PFSK-1 (cell line): ENCODE measurements around the gene DDX46.

Experiments used
- FOXP2 ChIP-seq: optimal IDR thresholded peaks from 2 replicates; pipeline ENCODE3; 2011; ENCODE audit warnings: borderline replicate concordance, control low read depth, inconsistent platforms; ENCODE audit not compliant: insufficient read depth; ENCODE audit errors: extremely low read length, extremely low read depth
- POLR2AphosphoS5 ChIP-seq: IDR thresholded peaks from 2 replicates; pipeline ENCODE4 v1.6.1; 2012; ENCODE audit warnings: low read depth, mild to moderate bottlenecking, control low read depth, low read length, moderate library complexity
- REST ChIP-seq, 2 experiments: IDR thresholded peaks; 2 replicates each; pipeline versions ENCODE4 v1.6.1 to v1.8.0; 2011 to 2012; ENCODE audit warnings: low read depth in 2 of 2, low read length in 2 of 2, control low read depth in 1 of 2, inconsistent platforms in 1 of 2, mild to moderate bottlenecking in 1 of 2, moderate library complexity in 1 of 2; ENCODE audit not compliant: insufficient read depth in 1 of 2
- SIN3A ChIP-seq: IDR thresholded peaks from 2 replicates; pipeline ENCODE4 v1.6.1; 2012; ENCODE audit warnings: mild to moderate bottlenecking, low read length, moderate library complexity, borderline replicate concordance; ENCODE audit not compliant: insufficient read depth
- TAF1 ChIP-seq: IDR thresholded peaks from 2 replicates; pipeline ENCODE4 v1.6.1; 2012; ENCODE audit warnings: low read length, control low read depth, borderline replicate concordance; ENCODE audit not compliant: insufficient read depth

The DDX46 gene

DNA sequence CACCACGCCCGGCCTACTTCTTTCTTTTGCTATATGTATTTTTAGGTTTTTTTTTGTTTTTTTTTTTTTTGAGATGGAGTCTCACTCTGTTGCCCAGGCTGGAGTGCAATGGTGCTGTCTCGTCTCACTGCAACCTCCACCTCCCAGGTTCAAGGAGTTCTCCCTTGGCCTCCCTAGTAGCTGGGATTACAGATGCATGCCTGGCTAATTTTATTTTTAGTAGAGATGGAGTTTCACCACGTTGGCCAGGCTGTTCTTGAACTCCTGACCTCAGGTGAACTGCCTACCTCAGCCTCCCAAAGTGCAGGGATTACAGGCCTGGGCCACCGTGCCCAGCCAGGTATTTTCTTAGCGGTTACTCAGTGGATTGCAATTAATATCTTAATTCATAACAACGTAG is 63.3 kb downstream of the DDX46 start:
- TF ChIP-seq REST (IDR thresholded peaks at IDR 0.05; ENCODE audit: insufficient read depth in 1 of 2, low read depth in 2 of 2, low read length in 2 of 2) (no peak), TAF1 (no peak), FOXP2 (no peak), POLR2AphosphoS5 (no peak), SIN3A (no peak)

DNA sequence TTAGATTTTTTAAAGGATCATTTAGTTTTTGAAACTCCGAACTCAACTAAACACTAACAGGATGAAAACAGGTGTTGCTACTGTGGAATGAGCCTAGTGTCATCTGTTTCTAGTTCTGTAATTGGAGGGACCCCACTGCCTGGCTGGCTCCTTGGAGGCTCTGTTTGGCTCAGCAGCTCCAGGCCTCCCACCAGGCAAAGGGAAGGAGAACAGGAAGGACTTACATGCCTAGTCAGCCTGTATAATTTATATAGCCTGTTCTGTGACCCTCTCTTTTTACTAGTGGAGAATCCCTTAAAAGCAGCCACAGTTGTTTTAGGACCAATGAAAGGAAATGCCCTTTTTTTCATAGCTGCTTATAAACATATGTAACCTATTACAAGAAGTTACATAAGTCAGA is 66.1 kb downstream of the DDX46 start:
- TF ChIP-seq REST (IDR thresholded peaks at IDR 0.05; ENCODE audit: insufficient read depth in 1 of 2, low read depth in 2 of 2, low read length in 2 of 2) (no peak), TAF1 (no peak), FOXP2 (no peak), SIN3A (no peak)

DNA sequence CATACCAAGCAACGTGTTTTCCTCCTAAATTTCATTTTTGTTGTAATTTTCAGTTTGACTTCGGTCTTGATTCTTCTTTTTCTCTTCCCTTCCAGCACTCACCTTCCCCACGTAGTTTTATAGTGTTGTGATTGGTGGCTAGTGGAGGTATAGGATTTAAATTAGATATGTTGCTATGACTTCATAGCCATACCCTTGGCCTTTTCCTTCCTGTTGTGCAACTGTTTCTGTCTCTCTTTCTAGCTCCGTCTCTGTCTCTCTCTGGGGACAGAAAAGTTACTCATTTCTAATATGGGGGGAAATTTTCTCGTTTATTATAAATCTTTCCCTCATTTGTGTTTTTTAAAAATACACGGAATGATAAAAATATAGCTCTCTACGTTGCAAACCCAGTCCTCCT is 66.6 kb downstream of the DDX46 start:
- TF ChIP-seq SIN3A (no peak), FOXP2 (no peak), POLR2AphosphoS5 (no peak), TAF1 (no peak), REST (IDR thresholded peaks at IDR 0.05; ENCODE audit: insufficient read depth in 1 of 2, low read depth in 2 of 2, low read length in 2 of 2) (no peak)

DNA sequence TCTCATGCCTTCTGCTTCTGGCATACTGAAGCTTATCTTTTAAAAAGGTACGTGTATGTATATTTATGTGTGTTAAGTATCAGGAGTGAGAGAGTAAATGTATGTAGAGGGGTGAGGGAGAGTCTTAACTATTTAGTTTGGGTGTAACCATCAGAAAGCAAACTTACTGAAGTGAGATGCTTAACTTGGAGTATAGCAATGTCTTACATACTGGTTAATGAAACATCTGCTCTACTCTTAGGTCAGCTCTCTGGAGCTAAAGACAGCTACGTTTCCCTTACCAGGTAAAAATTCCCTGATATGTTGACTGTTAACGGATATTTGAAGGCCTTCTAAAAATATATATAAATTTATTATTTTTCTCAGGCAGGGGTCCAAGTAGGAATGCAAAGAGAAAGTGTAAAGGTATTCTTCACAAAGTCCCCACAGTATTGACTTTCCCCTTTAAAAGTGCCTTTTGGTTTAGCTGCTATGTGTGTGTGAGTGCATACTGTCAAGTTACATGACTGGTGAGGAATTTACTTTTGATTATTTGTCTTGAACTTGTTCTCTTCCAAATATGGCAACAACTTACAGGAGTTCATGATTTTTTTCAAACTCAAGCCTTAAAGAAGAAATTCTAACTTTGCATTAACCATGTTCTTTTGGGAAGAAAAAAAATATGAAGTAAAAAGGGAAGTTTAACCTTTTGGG is 74.9 kb downstream of the DDX46 start:
- no peak for TF ChIP-seq REST (IDR thresholded peaks at IDR 0.05; ENCODE audit: insufficient read depth in 1 of 2, low read depth in 2 of 2, low read length in 2 of 2)
- TF ChIP-seq SIN3A, result no peak

DNA sequence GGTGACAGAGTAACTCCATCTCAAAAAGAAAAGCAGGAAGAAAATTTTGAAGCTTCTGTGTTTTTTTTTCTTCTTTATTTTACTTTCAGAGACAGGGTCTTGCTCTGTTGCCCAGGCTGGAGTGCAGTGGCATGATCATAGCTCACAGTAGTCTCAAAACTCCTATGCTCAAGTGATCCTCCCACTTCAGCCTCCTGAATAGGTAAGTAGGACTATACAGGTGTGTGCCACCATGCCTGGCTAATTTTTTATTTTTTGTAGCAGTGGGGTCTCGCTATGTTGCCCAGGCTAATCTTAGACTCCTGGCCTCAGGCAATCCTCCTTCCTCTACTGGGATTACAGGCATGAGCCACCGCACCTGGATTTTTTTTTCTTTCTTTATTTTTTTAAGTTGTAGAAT is 77.0 kb downstream of the DDX46 start:
- TF ChIP-seq TAF1, result no peak
- no peak for TF ChIP-seq SIN3A
- TF ChIP-seq REST (IDR thresholded peaks at IDR 0.05; ENCODE audit: insufficient read depth in 1 of 2, low read depth in 2 of 2, low read length in 2 of 2), result no peak
- no peak for TF ChIP-seq FOXP2
- no peak for TF ChIP-seq POLR2AphosphoS5
